HCT116 (cell line): ENCODE measurements around the gene SLC15A5. TPM values are rescaled to one million over a fixed set of nuclear protein-coding genes. Genes with fewer than 3 reads are reported as not detected.

Source experiments
- ATAC-seq: fragments of 200-7000 bp; cut with Tn5 transposase; 2 replicates; pipeline ENCODE4 v1.9.1; 2020; ENCODE audit warnings: mild to moderate bottlenecking, moderate library complexity
- BruUV-seq: library from RNA; stranded (reverse); fragments of 400-500 nt; replicated peaks from 2 replicates; lab custom pipeline; 2021; lab: Mats Ljungman, UMichigan
- CTCF ChIA-PET: fragments of 300-600 bp; sonication (Branson Sonifier 250); formaldehyde crosslinking; loops from one replicate; lab custom pipeline; 2021; ENCODE audit warnings: antibody characterized with exemption; lab: Charles Lee
- POLR2A ChIA-PET: fragments of 300-600, 350-600 bp; sonication (Branson Sonifier 250); formaldehyde crosslinking; loops from one replicate; lab custom pipeline; 2021; ENCODE audit warnings: antibody characterized with exemption; lab: Charles Lee
- RAD21 ChIA-PET, 2 experiments: fragments of 300-600 bp; sonication (Branson Sonifier 250); formaldehyde crosslinking; loops; one replicate each; lab custom pipeline; 2023; ENCODE audit warnings: low total read pairs in 2 of 2; ENCODE audit not compliant: uncharacterized antibody in 2 of 2, unreplicated experiment in 2 of 2, low non-redundant PET in 1 of 2; lab: Charles Lee
- DNase-seq: peaks from one replicate; pipeline ENCODE4 v3.0.0-alpha.2; 2010; ENCODE audit warnings: low read depth, low spot score
- H2AFZ ChIP-seq: fragments of 200-600 bp; shearing (Covaris generic), sonication (generic); 2 replicates; pipeline ENCODE4 v1.6.1; 2017; ENCODE audit warnings: low read depth, mixed run types, mixed read lengths, antibody characterized with exemption, low read length; ENCODE audit not compliant: poor library complexity, severe bottlenecking
- H3K27ac ChIP-seq: 2 replicates; pipeline ENCODE4 v1.5.1; 2012; ENCODE audit warnings: low read depth, low read length
- H3K27me3 ChIP-seq: fragments of 200-600 bp; sonication (generic); 2 replicates; pipeline ENCODE4 v1.6.1; 2016; ENCODE audit warnings: mixed run types, low read length, mixed read lengths; ENCODE audit not compliant: insufficient read depth
- H3K36me3 ChIP-seq, 2 experiments: fragments of 200-500 bp in 1 of 2; fragments of 200-600 bp in 1 of 2; sonication (Bioruptor generic) in 1 of 2; sonication (generic) in 1 of 2; 2 replicates each; pipeline versions ENCODE4 v1.5.1 to v1.6.1; 2014 to 2016; ENCODE audit warnings: low read length in 2 of 2, inconsistent platforms in 1 of 2, mixed read lengths in 1 of 2, mixed run types in 1 of 2; ENCODE audit not compliant: insufficient read depth in 2 of 2, control insufficient read depth in 1 of 2
- H3K4me1 ChIP-seq, 2 experiments: fragments of 200-600 bp in 1 of 2; sonication (generic) in 1 of 2; 2 replicates each; pipeline versions ENCODE4 v1.5.1 to v1.6.1; 2012 to 2017; ENCODE audit warnings: low read length in 2 of 2, inconsistent platforms in 1 of 2, mild to moderate bottlenecking in 1 of 2, mixed read lengths in 1 of 2, mixed run types in 1 of 2, moderate library complexity in 1 of 2; ENCODE audit not compliant: insufficient read depth in 2 of 2, control insufficient read depth in 1 of 2
- H3K4me2 ChIP-seq: fragments of 200-600 bp; sonication (generic); 2 replicates; pipeline ENCODE4 v1.6.1; 2017; ENCODE audit warnings: mixed run types, low read length, mixed read lengths
- H3K4me3 ChIP-seq, 2 experiments: fragments of 200-600 bp in 1 of 2; sonication (generic) in 1 of 2; replicated peaks in 1 of 2; 2 replicates each; pipeline ENCODE4 v1.5.1; 2011 to 2016; ENCODE audit warnings: low read length in 2 of 2, control low read depth in 1 of 2, low read depth in 1 of 2, mild to moderate bottlenecking in 1 of 2, mixed read lengths in 1 of 2, mixed run types in 1 of 2
- H3K79me2 ChIP-seq: fragments of 200-600 bp; sonication (generic); 2 replicates; pipeline ENCODE4 v1.6.1; 2017; ENCODE audit warnings: mild to moderate bottlenecking, mixed run types, low read length, moderate library complexity, mixed read lengths; ENCODE audit not compliant: insufficient read depth
- H3K9ac ChIP-seq: fragments of 200-600 bp; sonication (generic); 2 replicates; pipeline ENCODE4 v1.6.1; 2016; ENCODE audit warnings: low read length, mixed read lengths
- H3K9me2 ChIP-seq: fragments of 200-600 bp; sonication (generic), shearing (Covaris generic); 2 replicates; pipeline ENCODE4 v1.6.1; 2017; ENCODE audit warnings: mixed run types, mild to moderate bottlenecking, moderate library complexity; ENCODE audit not compliant: insufficient read depth
- H3K9me3 ChIP-seq, 2 experiments: fragments of 200-500 bp in 1 of 2; fragments of 200-600 bp in 1 of 2; sonication (Bioruptor generic) in 1 of 2; sonication (generic) in 1 of 2; 2 replicates each; pipeline ENCODE4 v1.6.1; 2014 to 2017; ENCODE audit warnings: low read length in 2 of 2, mixed read lengths in 2 of 2, inconsistent platforms in 1 of 2, low read depth in 1 of 2, mild to moderate bottlenecking in 1 of 2, mixed run types in 1 of 2, moderate library complexity in 1 of 2; ENCODE audit not compliant: control insufficient read depth in 1 of 2, insufficient read depth in 1 of 2
- H4K20me1 ChIP-seq: fragments of 200-600 bp; sonication (generic), shearing (Covaris generic); 2 replicates; pipeline ENCODE4 v1.6.1; 2017; ENCODE audit warnings: mixed run types, mild to moderate bottlenecking, moderate library complexity; ENCODE audit not compliant: insufficient read depth
- CBX3 ChIP-seq: IDR thresholded peaks from 2 replicates; pipeline ENCODE4 v1.6.1; 2012; ENCODE audit warnings: low read depth
- CEBPB ChIP-seq: IDR thresholded peaks from 2 replicates; pipeline ENCODE4 v1.6.1; 2012; ENCODE audit warnings: low read depth
- CTCF ChIP-seq, 3 experiments: fragments of 200-600 bp in 1 of 3; sonication (generic) in 1 of 3; IDR thresholded peaks in 2 of 3; conservative IDR thresholded peaks in 1 of 3; 2 replicates each; pipeline ENCODE4 v1.5.1; 2012 to 2017; ENCODE audit warnings: low read depth in 2 of 3, low read length in 2 of 3, antibody characterized with exemption in 1 of 3, borderline replicate concordance in 1 of 3, control low read depth in 1 of 3, mild to moderate bottlenecking in 1 of 3, mixed read lengths in 1 of 3, mixed run types in 1 of 3, moderate library complexity in 1 of 3; ENCODE audit not compliant: insufficient read depth in 1 of 3
- ELF1 ChIP-seq: IDR thresholded peaks from 2 replicates; pipeline ENCODE4 v1.6.1; 2012; ENCODE audit warnings: low read depth, borderline replicate concordance
- EZH2 ChIP-seq: fragments of 200-600 bp; sonication (generic); IDR thresholded peaks from 2 replicates; pipeline ENCODE4 v1.6.1; 2017; ENCODE audit warnings: antibody characterized with exemption, mixed run types
- FOSL1 ChIP-seq: IDR thresholded peaks from 2 replicates; pipeline ENCODE4 v1.6.1; 2012; ENCODE audit warnings: low read depth
- JUND ChIP-seq: IDR thresholded peaks from 2 replicates; pipeline ENCODE4 v1.6.1; 2012
- MAX ChIP-seq: IDR thresholded peaks from 2 replicates; pipeline ENCODE4 v1.6.1; 2012
- RAD21 ChIP-seq: IDR thresholded peaks from 2 replicates; pipeline ENCODE4 v1.6.1; 2012; ENCODE audit warnings: low read depth, mild to moderate bottlenecking
- REST ChIP-seq: IDR thresholded peaks from 2 replicates; pipeline ENCODE4 v1.6.1; 2012; ENCODE audit warnings: low read depth
- YY1 ChIP-seq: IDR thresholded peaks from 2 replicates; pipeline ENCODE4 v1.6.1; 2011; ENCODE audit warnings: low read length, low read depth, moderate library complexity, mild to moderate bottlenecking; ENCODE audit not compliant: insufficient replicate concordance; ENCODE audit errors: extremely low read depth
- ZNF274 ChIP-seq: fragments of 200-500 bp; sonication (Bioruptor generic); IDR thresholded peaks from 2 replicates; pipeline ENCODE4 v1.6.1; 2014; ENCODE audit warnings: mild to moderate bottlenecking, low read depth, low read length, inconsistent platforms
- intact Hi-C: fragments of 100-400 bp; cut with micrococcal nuclease; formaldehyde crosslinking; loops from 2 replicates; pipeline ENCODE4 v1.10.0; 2022
- total RNA-seq: library from RNA; stranded (reverse); gene quantifications from one replicate; pipeline ENCODE4 v1.2.1, GENCODE V29; 2021; ENCODE audit not compliant: unreplicated experiment

The SLC15A5 gene
- total RNA-seq, 1 experiment from 2014 or later = not detected

DNA sequence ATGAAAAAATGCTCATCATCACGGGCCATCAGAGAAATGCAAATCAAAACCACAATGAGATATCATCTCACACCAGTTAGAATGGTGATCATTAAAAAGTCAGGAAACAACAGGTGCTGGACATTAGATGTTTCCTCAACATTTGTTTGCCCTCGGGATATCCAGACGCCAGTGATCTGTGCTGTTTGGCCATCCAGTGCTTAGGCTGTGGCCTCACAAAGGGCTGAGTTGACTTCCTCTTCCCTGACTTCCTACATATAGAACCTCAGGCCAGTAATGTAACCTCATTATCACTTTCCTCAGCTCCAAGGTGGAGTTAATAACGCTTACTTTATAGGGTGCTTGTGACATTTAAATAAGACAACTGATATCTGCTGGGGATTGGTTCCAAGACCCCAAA is 51.8 kb downstream of the SLC15A5 start (continued):
- TF ChIP-seq REST = no peak
- no peak for TF ChIP-seq CBX3
- no peak for TF ChIP-seq ELF1
- no peak for TF ChIP-seq ZNF274
- no peak for TF ChIP-seq JUND
- no peak for TF ChIP-seq CEBPB
- TF ChIP-seq FOSL1 = no peak

DNA sequence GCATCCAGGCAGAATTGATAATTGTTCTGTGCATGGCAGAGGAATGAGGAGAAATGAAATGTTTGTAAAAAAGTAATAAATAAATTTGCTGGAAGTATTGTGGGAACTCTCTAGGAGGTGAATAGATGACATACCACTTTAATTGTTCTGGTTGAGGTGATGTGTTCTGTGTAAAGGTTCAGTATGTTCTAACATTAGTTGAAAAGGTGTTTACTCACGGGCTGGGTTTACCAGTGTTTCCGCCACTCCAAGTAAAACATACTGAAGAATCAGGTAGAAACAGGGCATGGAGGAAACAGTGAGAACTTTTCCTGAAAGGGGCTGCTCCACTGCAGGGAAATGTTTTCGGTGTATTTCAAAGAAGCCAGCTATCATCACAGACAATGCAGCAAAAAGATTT is 53.3 kb downstream of the SLC15A5 start:
- no peaks in the 10 kb centered on the region for H3K27me3 ChIP-seq
- H3K9me3 ChIP-seq = no peaks in the 10 kb centered on the region
- H3K9me2 ChIP-seq = no peaks in the 10 kb centered on the region
- no peaks in the 10 kb centered on the region for H4K20me1 ChIP-seq
- no peaks in the 10 kb centered on the region for H3K36me3 ChIP-seq
- CTCF ChIA-PET = no interaction called here
- no peak overlapping the region for H3K4me2 ChIP-seq
- H3K79me2 ChIP-seq = no peaks in the 10 kb centered on the region
- ATAC-seq (no peak), DNase-seq (no peak)
- TF ChIP-seq JUND (no peak), RAD21 (no peak), REST (no peak), EZH2 (no peak), MAX (no peak), FOSL1 (no peak), YY1 (no peak), CTCF (IDR thresholded peaks at IDR 0.05 in 2 of 3, conservative IDR thresholded peaks at IDR 0.05 in 1 of 3; ENCODE audit: borderline replicate concordance in 1 of 3, insufficient read depth in 1 of 3, low read depth in 2 of 3, low read length in 2 of 3) (no peak)
- no peak overlapping the region for H2AFZ ChIP-seq
- H3K4me3 ChIP-seq = no peak overlapping the region
- H3K9ac ChIP-seq = no peak overlapping the region
- H3K4me1 ChIP-seq = no peaks in the 10 kb centered on the region
- no peak overlapping the region for H3K27ac ChIP-seq
- intact Hi-C loops = no loop called here
- RAD21 ChIA-PET = no interaction called here
- POLR2A ChIA-PET = no interaction called here
- BruUV-seq = no TSS peak
